PC-3 (cell line): ENCODE measurements around the gene CAST. TPM values are rescaled to one million over a fixed set of nuclear protein-coding genes. Genes with fewer than 3 reads are reported as not detected.
"Not testable (repeated sequence)": the region's sequence is repeated elsewhere in the genome, so short reads cannot be mapped to it uniquely, and the experiment has no call there.

Source experiments
- ATAC-seq: fragments of 200-7000 bp; cut with Tn5 transposase; 2 replicates; pipeline ENCODE4 v1.9.1; 2020; ENCODE audit warnings: mild to moderate bottlenecking, moderate library complexity
- BruUV-seq: library from RNA; stranded (reverse); fragments of 400-500 nt; replicated peaks from 2 replicates; lab custom pipeline; 2021; lab: Mats Ljungman, UMichigan
- CTCF ChIA-PET: fragments of 300-600 bp; sonication (Branson Sonifier 250); formaldehyde crosslinking; loops from one replicate; lab custom pipeline; 2022; ENCODE audit warnings: antibody characterized with exemption; lab: Charles Lee
- POLR2A ChIA-PET: fragments of 300-600 bp; sonication (Branson Sonifier 250); formaldehyde crosslinking; loops from one replicate; lab custom pipeline; 2022; ENCODE audit warnings: antibody characterized with exemption; ENCODE audit not compliant: unreplicated experiment; lab: Charles Lee
- DNase-seq: peaks from one replicate; pipeline ENCODE4 v3.0.0-alpha.2; 2015
- H2AFZ ChIP-seq: fragments of 300-600 bp; sonication (generic); 2 replicates; pipeline ENCODE4 v1.6.0; 2016; ENCODE audit warnings: antibody characterized with exemption, low read length
- H3F3A ChIP-seq: fragments of 300-600 bp; sonication (generic); one replicate; pipeline ENCODE4 v1.6.0; 2017; ENCODE audit warnings: antibody characterized with exemption, low read length, control low read depth, mild to moderate bottlenecking; ENCODE audit not compliant: unreplicated experiment
- H3K27ac ChIP-seq: fragments of 300-600 bp; sonication (generic); 2 replicates; pipeline ENCODE4 v1.5.1; 2016; ENCODE audit warnings: mild to moderate bottlenecking, low read length
- H3K27me3 ChIP-seq: fragments of 300-600 bp; sonication (generic); 2 replicates; pipeline ENCODE4 v1.6.1; 2016; ENCODE audit warnings: low read length, mixed read lengths
- H3K36me3 ChIP-seq: fragments of 300-600 bp; sonication (generic); 2 replicates; pipeline ENCODE4 v1.6.1; 2016; ENCODE audit warnings: low read depth, mixed run types, low read length, mixed read lengths
- H3K4me1 ChIP-seq: fragments of 300-600 bp; sonication (generic); 2 replicates; pipeline ENCODE4 v1.5.1; 2016; ENCODE audit warnings: low read length; ENCODE audit not compliant: insufficient read depth
- H3K4me2 ChIP-seq: fragments of 300-600 bp; sonication (generic); 2 replicates; pipeline ENCODE4 v1.6.0; 2016; ENCODE audit warnings: low read length
- H3K4me3 ChIP-seq: fragments of 300-600 bp; sonication (generic); 2 replicates; pipeline ENCODE4 v1.5.1; 2016; ENCODE audit warnings: mild to moderate bottlenecking, low read length, mixed read lengths
- H3K79me2 ChIP-seq: fragments of 300-600 bp; sonication (generic); 2 replicates; pipeline ENCODE4 v1.6.1; 2017; ENCODE audit warnings: low read length, mixed read lengths
- H3K9ac ChIP-seq: fragments of 300-600 bp; sonication (generic); 2 replicates; pipeline ENCODE4 v1.6.0; 2016; ENCODE audit warnings: mild to moderate bottlenecking, low read length
- H3K9me2 ChIP-seq: fragments of 300-600 bp; sonication (generic); replicated peaks from 2 replicates; pipeline ENCODE4 v1.6.1; 2016; ENCODE audit warnings: mixed run types, low read length, mixed read lengths
- H3K9me3 ChIP-seq: fragments of 300-600 bp; sonication (generic); 2 replicates; pipeline ENCODE4 v1.6.1; 2016; ENCODE audit warnings: low read length, mixed read lengths
- H4K20me1 ChIP-seq: fragments of 300-600 bp; sonication (generic); 2 replicates; pipeline ENCODE4 v1.6.1; 2016; ENCODE audit warnings: low read length, mixed read lengths
- EZH2 ChIP-seq: fragments of 300-600 bp; sonication (generic); IDR thresholded peaks from one replicate; pipeline ENCODE4 v1.6.1; 2017; ENCODE audit warnings: antibody characterized with exemption, mild to moderate bottlenecking, low read length; ENCODE audit not compliant: unreplicated experiment
- EZH2phosphoT487 ChIP-seq: fragments of 300-600 bp; sonication (generic); IDR thresholded peaks from 2 replicates; pipeline ENCODE4 v1.6.1; 2018; ENCODE audit warnings: mild to moderate bottlenecking, antibody characterized with exemption, low read length, borderline replicate concordance
- intact Hi-C: fragments of 100-400 bp; cut with micrococcal nuclease; formaldehyde crosslinking; loops from 2 replicates; pipeline ENCODE4 v1.9.0; 2023
- total RNA-seq: library from RNA; depleted of rRNA; stranded (reverse); fragments of >200 nt; gene quantifications from 2 replicates; pipeline ENCODE4 v1.2.3, GENCODE V29; 2014
- TF ChIP-seq, protein P1 (sequence below): fragments of 300-600 bp; sonication (generic); conservative IDR thresholded peaks from 2 replicates; pipeline ENCODE4 v1.5.1; 2017; ENCODE audit warnings: antibody characterized with exemption, low read depth, mild to moderate bottlenecking, low read length

Gene CAST
- total RNA-seq, 1 experiment from 2014 or later = 73.2 TPM

- H3K9ac ChIP-seq = no peak overlapping the region
- no peaks in the 10 kb centered on the region for H3K9me3 ChIP-seq
- no peak for TF ChIP-seq EZH2
- no peak for TF ChIP-seq EZH2phosphoT487
- TF ChIP-seq, protein P1, sequence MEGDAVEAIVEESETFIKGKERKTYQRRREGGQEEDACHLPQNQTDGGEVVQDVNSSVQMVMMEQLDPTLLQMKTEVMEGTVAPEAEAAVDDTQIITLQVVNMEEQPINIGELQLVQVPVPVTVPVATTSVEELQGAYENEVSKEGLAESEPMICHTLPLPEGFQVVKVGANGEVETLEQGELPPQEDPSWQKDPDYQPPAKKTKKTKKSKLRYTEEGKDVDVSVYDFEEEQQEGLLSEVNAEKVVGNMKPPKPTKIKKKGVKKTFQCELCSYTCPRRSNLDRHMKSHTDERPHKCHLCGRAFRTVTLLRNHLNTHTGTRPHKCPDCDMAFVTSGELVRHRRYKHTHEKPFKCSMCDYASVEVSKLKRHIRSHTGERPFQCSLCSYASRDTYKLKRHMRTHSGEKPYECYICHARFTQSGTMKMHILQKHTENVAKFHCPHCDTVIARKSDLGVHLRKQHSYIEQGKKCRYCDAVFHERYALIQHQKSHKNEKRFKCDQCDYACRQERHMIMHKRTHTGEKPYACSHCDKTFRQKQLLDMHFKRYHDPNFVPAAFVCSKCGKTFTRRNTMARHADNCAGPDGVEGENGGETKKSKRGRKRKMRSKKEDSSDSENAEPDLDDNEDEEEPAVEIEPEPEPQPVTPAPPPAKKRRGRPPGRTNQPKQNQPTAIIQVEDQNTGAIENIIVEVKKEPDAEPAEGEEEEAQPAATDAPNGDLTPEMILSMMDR = no peak
- intact Hi-C loops = no loop called here
- no peaks in the 10 kb centered on the region for H3K27me3 ChIP-seq
- no peaks in the 10 kb centered on the region for H3K9me2 ChIP-seq
- no TSS peak for BruUV-seq
- H3K79me2 ChIP-seq = no peaks in the 10 kb centered on the region
- no peak overlapping the region for H3K4me2 ChIP-seq
- CTCF ChIA-PET = no interaction called here
- peaks cover 16% of the 10 kb centered on the region for H3K36me3 ChIP-seq
- ATAC-seq (no peak), DNase-seq (no peak)
- no peaks in the 10 kb centered on the region for H3F3A ChIP-seq
- POLR2A ChIA-PET = interaction anchor here (0.5 to 0.6 kb wide), 2 partner anchors 10 to 14 kb away, joined by 3 to 4 read pairs; no protein-coding TSS in a partner anchor
- no peak overlapping the region for H3K27ac ChIP-seq
- no peak overlapping the region for H3K4me3 ChIP-seq
- no peak overlapping the region for H2AFZ ChIP-seq
- peaks cover 16% of the 10 kb centered on the region for H3K4me1 ChIP-seq
- H4K20me1 ChIP-seq = no peaks in the 10 kb centered on the region
Measured at GRCh38 chr5:96795626-96796025, 133.4 kb downstream of the CAST start.

DNA sequence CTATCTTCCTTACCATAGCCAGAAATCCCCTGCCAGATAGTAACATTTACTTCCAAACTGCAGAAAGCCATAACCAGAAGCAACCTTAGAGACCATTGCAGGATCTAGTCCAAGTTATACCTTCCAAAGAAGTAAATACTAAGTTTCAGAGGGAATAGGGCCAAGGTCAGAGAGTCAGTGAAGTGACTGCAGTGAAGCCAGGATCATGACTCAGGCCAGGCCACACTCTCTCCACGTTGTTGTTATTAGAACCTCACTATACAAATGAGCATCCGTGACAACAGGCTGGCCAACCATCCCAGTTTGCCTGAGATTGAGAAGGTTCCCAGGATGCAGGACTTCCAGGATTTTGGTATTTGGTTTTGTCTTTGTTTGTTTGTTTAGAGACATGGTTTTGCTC, 134.3 kb downstream of the CAST start:
- H4K20me1 ChIP-seq = no peaks in the 10 kb centered on the region
- peaks cover 9% of the 10 kb centered on the region for H3K4me1 ChIP-seq
- H3K9me2 ChIP-seq = no peaks in the 10 kb centered on the region
- H3K79me2 ChIP-seq = no peaks in the 10 kb centered on the region
- DNase-seq (no peak), ATAC-seq (no peak)
- H3K4me3 ChIP-seq = no peak overlapping the region
- CTCF ChIA-PET = no interaction called here
- H3F3A ChIP-seq = no peaks in the 10 kb centered on the region
- no peak overlapping the region for H3K27ac ChIP-seq
- H3K9ac ChIP-seq = no peak overlapping the region
- no peaks in the 10 kb centered on the region for H3K9me3 ChIP-seq
- TF ChIP-seq EZH2phosphoT487 = no peak
- TF ChIP-seq, protein P1 = no peak
- no peak for TF ChIP-seq EZH2
- intact Hi-C loops = no loop called here
- H3K4me2 ChIP-seq = no peak overlapping the region
- no peaks in the 10 kb centered on the region for H3K27me3 ChIP-seq
- peaks cover 16% of the 10 kb centered on the region for H3K36me3 ChIP-seq
- no TSS peak for BruUV-seq
- POLR2A ChIA-PET = no interaction called here
- no peak overlapping the region for H2AFZ ChIP-seq

- intact Hi-C loops, CTCF ChIA-PET, H3K27ac ChIP-seq, DNase-seq, ATAC-seq, H3K9me3 ChIP-seq, H3K36me3 ChIP-seq, H3K4me1 ChIP-seq, H3K79me2 ChIP-seq, H2AFZ ChIP-seq, H3K4me3 ChIP-seq, H3K9ac ChIP-seq, H3K27me3 ChIP-seq, H4K20me1 ChIP-seq, POLR2A ChIA-PET, H3F3A ChIP-seq, H3K4me2 ChIP-seq, BruUV-seq, H3K9me2 ChIP-seq: not testable (repeated sequence)
Measured at GRCh38 chr5:96801718-96802117, 139.5 kb downstream of the CAST start.
